Activated gamma-delta T cell treated with anti-CD3 and anti-CD28 coated beads, Interleukin-2, amount 50 U/mL, for 16 hours (primary cell): ENCODE data around the gene MEMO1.
"Not testable (repeated sequence)": the region's sequence is repeated elsewhere in the genome, so short reads cannot be mapped to it uniquely, and the experiment has no call there.

Experiments used
- DNase-seq: peaks from one replicate; pipeline ENCODE4 v3.0.0-alpha.2; 2020; ENCODE audit warnings: low read depth

The MEMO1 gene

DNA sequence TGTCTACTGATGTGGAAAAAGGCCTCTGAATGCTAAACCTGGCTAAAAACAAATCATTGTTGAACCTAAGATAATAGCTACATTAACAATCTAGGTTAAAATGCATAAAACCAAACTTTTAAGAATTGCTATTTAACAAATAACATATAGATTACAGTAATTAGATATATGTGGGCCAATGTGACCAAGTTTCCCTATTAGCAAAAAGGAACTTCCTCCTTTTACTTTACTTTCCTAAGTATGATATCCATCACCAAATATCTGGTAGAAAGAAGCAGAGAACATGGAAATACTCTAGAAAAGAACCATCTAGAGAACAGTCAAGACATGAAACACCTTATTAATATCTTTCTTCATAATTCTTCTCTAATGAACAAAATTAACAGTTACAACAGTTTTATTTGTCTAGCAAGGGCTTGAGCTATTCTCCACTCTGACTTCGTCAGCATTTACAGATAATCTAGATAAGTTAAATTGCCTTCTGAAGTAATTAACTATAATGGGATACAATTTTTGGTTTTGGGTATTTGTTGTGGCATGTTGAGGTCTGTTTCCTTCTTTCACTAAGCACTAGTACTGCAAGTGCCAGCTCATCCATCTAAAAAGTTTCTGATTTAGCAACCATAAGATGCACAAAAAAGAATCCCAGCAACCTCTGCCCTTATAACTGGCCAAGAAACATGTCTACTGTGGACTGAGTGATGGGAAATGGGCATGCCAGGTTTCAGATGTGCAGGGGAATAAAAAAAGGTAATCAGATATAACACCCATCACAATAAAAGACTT, 53.3 kb downstream of the MEMO1 start:
- DNase-seq = no peak

GRCh38 chr2:31956934-31957333, 53.9 kb downstream of the MEMO1 start:
- not testable (repeated sequence) for DNase-seq

- no peak for DNase-seq
Measured at GRCh38 chr2:31956312-31956711, 54.5 kb downstream of the MEMO1 start.

DNA sequence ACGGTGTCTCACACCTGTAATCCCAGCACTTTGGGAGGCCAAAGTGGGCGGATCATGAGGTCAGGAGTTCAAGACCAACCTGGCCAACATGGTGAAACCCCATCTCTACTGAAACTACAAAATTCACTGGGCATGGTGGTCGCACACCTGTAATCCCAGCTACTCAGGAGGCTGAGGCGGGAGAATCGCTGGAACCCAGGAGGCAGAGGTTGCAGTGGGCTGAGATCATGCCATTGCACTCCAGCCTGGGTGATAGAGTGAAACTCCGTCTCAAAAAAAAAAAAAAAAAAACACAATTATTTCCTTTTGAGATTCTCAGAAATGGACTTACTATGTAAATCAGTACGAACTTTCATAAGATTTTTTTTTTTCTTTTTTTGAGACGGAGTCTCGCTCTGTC, 57.7 kb downstream of the MEMO1 start:
- not testable (repeated sequence) for DNase-seq

DNA sequence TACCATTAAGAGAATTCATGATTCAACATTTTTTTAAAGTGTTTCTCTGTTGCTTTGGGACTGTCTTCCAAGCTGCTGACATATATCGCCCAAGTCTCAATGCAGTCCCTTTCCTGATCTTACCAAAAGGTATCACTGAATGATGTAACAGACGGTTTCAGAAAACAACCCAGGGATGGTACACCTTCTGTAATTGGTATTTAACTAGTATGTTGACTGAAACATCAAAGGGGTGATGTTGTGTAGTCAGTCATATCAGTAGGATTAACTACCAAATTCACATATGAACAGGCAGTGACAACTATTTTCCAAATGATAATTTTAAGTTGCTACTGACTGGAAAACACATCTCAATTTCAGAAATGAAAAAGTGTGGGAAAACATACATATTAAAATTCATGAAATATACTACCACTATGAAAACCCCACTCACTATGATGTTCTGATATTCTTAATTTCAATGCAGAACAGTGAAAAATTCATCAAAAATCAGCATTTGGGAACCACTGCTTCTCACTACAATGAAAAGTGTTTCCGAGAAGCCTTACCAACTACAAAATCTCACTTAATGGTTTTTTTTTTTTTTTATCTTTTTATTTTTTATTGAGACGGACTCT, 59.8 kb downstream of the MEMO1 start:
- DNase-seq = no peak

DNA sequence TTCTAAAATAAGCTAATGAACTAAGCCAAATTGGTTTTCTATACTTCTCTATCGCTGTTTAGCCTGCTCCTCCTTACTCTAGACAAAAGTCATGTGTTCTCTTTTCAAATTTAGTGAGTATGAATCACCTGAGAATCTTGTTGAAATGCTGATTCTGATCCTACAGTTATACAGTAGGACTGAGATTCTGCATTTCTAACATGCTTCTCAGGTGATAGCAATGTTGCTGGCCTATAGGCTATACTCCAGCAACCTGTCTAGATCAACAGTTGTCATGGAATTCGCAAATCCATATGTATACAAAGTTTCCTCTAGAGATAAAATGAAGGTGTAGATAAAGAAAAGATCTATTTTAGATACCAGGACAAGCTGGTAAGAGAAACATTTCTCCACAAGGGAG, 62.9 kb downstream of the MEMO1 start:
- no peak for DNase-seq

- DNase-seq = no peak
Measured at GRCh38 chr2:31946838-31947237, 64.0 kb downstream of the MEMO1 start.

GRCh38 chr2:31945572-31945935, 65.3 kb downstream of the MEMO1 start:
- no peak for DNase-seq

GRCh38 chr2:31944828-31945571, 65.8 kb downstream of the MEMO1 start:
- no peak for DNase-seq

DNA sequence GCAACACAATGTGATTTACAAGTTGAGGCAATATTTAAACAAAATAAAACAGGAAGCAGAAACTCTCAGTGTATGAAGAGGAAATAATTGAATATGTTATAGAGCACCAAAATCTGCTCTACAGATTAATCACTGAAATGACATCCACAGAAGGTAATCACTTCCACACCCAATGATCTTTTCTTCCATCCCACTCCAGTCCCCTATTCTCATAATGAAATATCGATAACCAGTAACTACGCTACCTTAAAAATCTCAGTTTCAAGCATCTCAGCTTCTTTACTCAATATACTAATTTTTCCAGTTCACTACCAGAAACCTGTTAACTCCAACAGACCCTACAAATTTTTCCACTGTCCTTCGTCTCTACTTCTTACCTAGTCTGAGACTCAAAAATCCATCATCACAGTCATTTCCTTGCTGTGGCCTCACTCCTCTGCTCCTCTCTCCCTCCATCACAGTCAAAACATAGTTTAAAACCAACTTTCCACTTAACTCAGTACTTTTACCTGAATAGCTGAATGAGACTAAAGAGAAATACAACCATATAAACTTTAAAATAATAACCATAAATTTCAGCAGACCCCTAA, 67.1 kb downstream of the MEMO1 start:
- DNase-seq = no peak

DNA sequence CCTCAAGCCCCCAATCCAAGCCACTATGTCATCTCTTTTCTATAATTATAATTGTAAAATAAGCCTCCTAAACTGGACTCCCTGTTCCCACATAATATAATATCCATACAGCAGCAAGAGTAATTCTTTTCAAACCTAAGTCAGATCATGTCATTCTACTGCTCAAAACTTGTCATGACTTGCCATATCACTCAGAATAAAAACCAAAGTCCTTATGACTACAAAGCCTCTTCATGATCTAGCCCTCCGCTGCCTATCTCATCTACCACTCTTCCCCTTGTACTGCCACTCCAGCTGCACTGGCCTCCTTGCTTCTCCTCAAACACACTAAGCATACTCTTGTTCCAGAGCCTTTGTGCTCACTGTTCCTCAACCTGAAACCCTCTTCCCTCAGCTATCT, 69.9 kb downstream of the MEMO1 start:
- no peak for DNase-seq

- DNase-seq = no peak
Measured at GRCh38 chr2:31937741-31938140, 73.1 kb downstream of the MEMO1 start.

- DNase-seq = no peak
Measured at GRCh38 chr2:31935370-31935769, 75.4 kb downstream of the MEMO1 start.

DNA sequence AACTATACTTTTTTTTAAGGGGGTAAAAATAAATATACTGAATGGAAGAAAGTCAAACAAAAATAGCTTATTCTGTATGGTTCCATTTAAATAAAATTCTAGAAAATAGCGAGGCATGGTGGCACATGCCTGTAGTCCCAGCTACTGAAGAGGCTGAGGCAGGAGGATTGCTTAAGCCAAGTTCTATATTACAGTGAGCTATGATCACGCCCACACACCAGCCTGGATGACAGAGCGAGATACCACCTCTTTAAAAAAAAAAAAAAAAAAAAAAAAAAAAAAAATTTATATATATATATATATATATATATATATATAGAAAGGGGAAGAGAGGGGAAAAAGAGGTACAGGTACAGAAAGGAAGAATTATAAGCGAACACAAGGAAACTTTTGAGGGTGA, 77.7 kb downstream of the MEMO1 start:
- no peak for DNase-seq

DNA sequence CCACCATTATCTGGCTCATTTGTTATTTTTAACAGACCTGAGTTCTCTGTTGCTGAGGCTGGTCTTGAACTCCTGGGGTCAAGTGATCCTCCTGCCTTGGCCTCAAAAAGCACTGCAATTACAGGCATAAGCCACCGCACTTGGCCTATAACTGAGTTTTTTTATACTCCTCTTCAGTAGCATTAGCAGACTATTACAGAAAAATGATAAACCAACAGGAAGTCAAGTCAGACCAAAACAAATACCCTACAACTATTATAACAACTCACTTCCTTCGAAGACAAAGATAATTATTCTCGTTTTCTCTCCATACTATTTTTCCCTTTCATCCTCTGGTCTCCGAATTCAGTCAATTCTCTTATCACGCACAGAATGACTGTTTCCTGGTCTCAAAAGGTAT, 78.2 kb downstream of the MEMO1 start:
- DNase-seq = no peak

DNA sequence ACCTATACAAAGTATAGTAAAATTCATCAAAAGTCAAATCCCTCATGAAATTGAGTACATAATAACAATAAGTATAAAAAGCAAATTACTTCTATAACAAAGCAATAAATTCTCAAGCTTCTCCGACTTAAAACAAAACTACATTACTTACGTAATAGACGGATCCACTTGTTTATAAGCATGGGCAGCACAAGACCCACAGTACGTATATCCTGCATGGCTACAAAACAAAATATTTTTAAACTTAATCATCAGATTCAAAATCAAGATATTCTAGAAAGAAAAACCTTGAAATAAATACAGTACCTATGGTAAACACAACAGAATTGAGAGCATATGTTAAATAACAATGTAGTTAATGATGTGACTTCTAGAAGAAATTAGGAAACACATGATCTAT, 78.9 kb downstream of the MEMO1 start:
- DNase-seq = no peak

GRCh38 chr2:31925517-31925916, 85.3 kb downstream of the MEMO1 start:
- no peak for DNase-seq

DNA sequence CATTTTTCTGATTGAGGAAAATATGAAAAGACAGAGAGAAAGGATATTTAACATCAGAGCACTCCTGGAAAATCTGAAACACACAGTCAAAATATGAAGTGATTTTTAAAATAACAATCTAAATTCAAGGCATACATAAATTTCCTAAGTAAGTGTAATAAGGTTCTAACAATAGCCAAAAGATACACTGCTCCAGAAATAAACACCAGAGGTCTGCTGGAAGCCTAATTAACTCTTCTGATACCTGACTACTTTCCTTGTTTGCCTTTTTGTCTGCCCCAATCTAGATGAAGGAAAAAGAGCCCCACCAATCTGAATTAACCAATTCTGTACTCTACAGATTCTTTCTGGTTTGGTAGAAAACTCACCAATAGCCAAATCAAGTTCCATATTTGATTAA, 87.1 kb downstream of the MEMO1 start:
- DNase-seq = no peak

GRCh38 chr2:31922542-31923408, 88.0 kb downstream of the MEMO1 start:
- no peak for DNase-seq

GRCh38 chr2:31920962-31921361, 89.8 kb downstream of the MEMO1 start:
- DNase-seq = no peak

DNA sequence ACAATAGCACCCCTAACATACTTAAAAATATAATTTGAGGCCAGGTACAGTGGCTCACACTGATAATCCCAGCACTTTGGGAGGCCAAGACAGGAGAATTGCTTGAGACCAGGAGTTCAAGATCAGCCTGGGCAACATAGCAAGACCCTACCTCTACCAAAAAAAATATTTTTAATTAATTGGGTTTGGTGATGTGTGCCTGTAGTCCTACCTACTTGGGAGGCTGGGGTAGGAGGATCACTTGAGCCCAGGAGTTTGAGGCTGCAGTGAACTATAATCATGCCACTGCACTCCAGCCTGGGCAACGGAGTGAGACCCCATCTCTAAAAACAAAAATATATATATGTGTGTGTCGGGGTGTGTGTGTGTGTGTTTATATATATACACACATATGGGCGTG, 91.3 kb downstream of the MEMO1 start:
- DNase-seq = no peak

DNA sequence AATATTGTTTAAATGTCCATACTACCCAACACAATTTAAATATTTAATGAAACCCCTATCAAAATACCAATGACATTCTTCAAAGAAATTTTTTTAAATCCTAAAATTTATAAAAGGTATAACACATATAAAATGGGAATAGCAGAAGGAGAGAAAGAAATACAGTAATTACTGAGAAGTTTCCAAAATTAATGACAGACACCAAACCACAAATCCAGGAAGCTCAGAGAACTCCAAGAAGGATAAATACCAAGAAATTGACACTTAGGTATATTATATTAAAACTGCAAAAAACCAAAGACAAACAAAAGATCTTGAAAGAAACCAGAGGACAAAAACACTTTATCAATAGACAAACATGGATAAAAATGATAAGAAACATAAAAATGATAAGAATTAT, 101.1 kb downstream of the MEMO1 start:
- no peak for DNase-seq
